ENCODE results near the gene DCXR.

DNA sequence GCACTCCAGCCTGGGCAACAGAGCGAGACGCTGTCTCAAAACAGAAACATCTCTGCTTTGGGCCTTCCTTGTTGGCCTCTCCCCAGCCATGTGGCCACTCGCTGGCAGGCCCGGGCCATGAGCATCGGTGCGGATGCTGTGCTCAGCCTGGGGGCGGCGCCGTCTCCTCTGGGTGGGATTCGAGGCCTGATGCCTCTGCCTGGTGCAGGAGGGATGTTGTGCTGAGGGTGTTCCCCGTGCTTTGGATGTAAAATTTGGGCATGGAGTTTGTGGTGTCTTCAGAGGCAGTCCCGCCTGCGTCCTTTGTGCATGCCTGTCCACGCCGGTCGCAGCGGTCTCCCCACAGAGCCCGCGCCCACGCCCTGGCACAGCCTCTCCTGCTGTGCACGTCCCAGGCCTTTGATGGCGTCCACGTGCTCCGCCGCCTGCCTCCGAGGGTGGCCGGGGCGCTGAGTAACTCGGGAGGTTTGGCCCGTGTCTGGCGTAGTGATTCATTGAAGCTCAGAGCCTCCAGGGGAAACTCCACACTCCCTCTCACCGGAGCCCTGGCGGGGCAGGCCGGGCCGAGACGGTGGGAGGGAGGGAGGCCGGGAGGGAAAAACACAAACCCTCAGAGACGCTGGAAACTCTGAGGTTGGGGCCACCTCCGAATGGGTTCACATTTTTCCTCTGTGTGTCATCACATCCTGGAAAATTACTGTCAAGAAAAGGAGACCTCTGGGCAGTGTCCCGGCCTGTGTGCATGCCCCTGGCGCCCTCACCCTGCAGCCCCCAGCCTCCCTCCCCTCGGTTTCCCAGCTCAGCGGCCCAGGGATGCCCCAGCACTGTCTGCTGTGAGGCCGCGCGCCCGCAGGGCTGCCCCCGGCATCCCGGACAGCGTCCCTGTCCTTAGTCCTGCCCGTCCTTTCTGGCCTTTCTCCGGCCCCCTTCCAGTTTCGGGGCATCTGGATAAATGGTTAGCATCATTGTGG is 33.8 kb downstream of the DCXR start:
- TF ChIP-seq, protein P1, sequence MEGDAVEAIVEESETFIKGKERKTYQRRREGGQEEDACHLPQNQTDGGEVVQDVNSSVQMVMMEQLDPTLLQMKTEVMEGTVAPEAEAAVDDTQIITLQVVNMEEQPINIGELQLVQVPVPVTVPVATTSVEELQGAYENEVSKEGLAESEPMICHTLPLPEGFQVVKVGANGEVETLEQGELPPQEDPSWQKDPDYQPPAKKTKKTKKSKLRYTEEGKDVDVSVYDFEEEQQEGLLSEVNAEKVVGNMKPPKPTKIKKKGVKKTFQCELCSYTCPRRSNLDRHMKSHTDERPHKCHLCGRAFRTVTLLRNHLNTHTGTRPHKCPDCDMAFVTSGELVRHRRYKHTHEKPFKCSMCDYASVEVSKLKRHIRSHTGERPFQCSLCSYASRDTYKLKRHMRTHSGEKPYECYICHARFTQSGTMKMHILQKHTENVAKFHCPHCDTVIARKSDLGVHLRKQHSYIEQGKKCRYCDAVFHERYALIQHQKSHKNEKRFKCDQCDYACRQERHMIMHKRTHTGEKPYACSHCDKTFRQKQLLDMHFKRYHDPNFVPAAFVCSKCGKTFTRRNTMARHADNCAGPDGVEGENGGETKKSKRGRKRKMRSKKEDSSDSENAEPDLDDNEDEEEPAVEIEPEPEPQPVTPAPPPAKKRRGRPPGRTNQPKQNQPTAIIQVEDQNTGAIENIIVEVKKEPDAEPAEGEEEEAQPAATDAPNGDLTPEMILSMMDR (IDR thresholded peaks at IDR 0.05) = no peak
- TF ChIP-seq POLR2A (IDR thresholded peaks at IDR 0.05) = no peak

Measured in upper lobe of left lung (tissue), 4 donors.